Fibroblast of pulmonary artery (primary cell): ENCODE measurements around the gene CDH23.

Experiments
- DNase-seq: peaks from one replicate; pipeline ENCODE4 v3.0.0-alpha.2; 2010; ENCODE audit warnings: low read depth
- H3K4me3 ChIP-seq: replicated peaks from 2 replicates; pipeline ENCODE4 v1.5.1; 2011; ENCODE audit warnings: low read depth, mild to moderate bottlenecking, control low read depth, low read length, moderate library complexity
- CTCF ChIP-seq: IDR thresholded peaks from 2 replicates; pipeline ENCODE4 v1.5.1; 2011; ENCODE audit warnings: mild to moderate bottlenecking, control low read depth, low read length, inconsistent platforms; ENCODE audit errors: missing control alignments

CDH23 gene

GRCh38 chr10:71824333-71824732 is 427.6 kb downstream of the CDH23 start:
- no peak for TF ChIP-seq CTCF
- DNase-seq = no peak
- H3K4me3 ChIP-seq = no peak overlapping the region

GRCh38 chr10:71825217-71825616 is 428.5 kb downstream of the CDH23 start:
- no peak overlapping the region for H3K4me3 ChIP-seq
- DNase-seq = no peak
- no peak for TF ChIP-seq CTCF

GRCh38 chr10:71827852-71828251 is 431.1 kb downstream of the CDH23 start:
- no peak for DNase-seq
- no peak for TF ChIP-seq CTCF
- no peak overlapping the region for H3K4me3 ChIP-seq

GRCh38 chr10:71828702-71829101 is 432.0 kb downstream of the CDH23 start:
- DNase-seq = no peak
- H3K4me3 ChIP-seq = no peak overlapping the region
- TF ChIP-seq CTCF = no peak

- DNase-seq = peak; percentile 40
- no peak overlapping the region for H3K4me3 ChIP-seq
- TF ChIP-seq CTCF = no peak
Observed at GRCh38 chr10:71829171-71829570, 432.5 kb downstream of the CDH23 start.

GRCh38 chr10:71829896-71830295 is 433.2 kb downstream of the CDH23 start:
- TF ChIP-seq CTCF = no peak
- no peak for DNase-seq
- no peak overlapping the region for H3K4me3 ChIP-seq

GRCh38 chr10:71830726-71831125 is 434.0 kb downstream of the CDH23 start:
- no peak for DNase-seq
- no peak overlapping the region for H3K4me3 ChIP-seq
- TF ChIP-seq CTCF = no peak
